Uterus (tissue), 2 donors: Measurements from ENCODE around the gene ATP10A.

Experiments used
- CTCF ChIP-seq, 4 experiments: fragments of 200-600 bp in 2 of 4; fragments of 450-650 bp in 2 of 4; sonication (generic) in 2 of 4; IDR thresholded peaks; one replicate each; pipeline ENCODE4 v1.5.1; 2016 to 2019; ENCODE audit warnings: antibody characterized with exemption in 4 of 4, mild to moderate bottlenecking in 2 of 4, moderate library complexity in 1 of 4
- POLR2A ChIP-seq, 2 donors: fragments of 450-650 bp; IDR thresholded peaks; one replicate each; pipeline ENCODE4 v1.6.1; 2016; ENCODE audit warnings: antibody characterized with exemption in 2 of 2, mild to moderate bottlenecking in 1 of 2, moderate library complexity in 1 of 2

- TF ChIP-seq CTCF (IDR thresholded peaks at IDR 0.05) (no peak), POLR2A (IDR thresholded peaks at IDR 0.05) (no peak)
Observed at GRCh38 chr15:25682340-25682739, 180.8 kb downstream of the ATP10A start.
